ENCODE measurements around the gene HOXA4. TPM values are rescaled to one million over a fixed set of nuclear protein-coding genes. Genes with fewer than 3 reads are reported as not detected.

HOXA4 gene
- total RNA-seq, 1 donor from 2014 or later = 2.1 TPM

GRCh38 chr7:27173956-27174873, 43.7 kb upstream of the HOXA4 start, which contains the start of gene HOXA10:
HOXA10 (minus strand) TSS chr7:27174320; CDS start chr7:27174306, 14 bp downstream.
- peak within 1 kb of the TSS in 1 of 2 donors; percentile 37 for H3K27ac ChIP-seq
- TF ChIP-seq CTCF (IDR thresholded peaks at IDR 0.05) = no peak
- peak within 1 kb of the TSS; percentile 55 to 71 for H3K4me3 ChIP-seq
- H3K9me3 ChIP-seq = no peaks in the 10 kb centered on the region
- intact Hi-C loops (cut with DNase I) = no loop called here
- peaks cover 0 to 19% of the 10 kb centered on the region in 2 donors for H3K4me1 ChIP-seq
- H3K36me3 ChIP-seq = no peaks in the 10 kb centered on the region
- peak in 1 of 2 donors; percentile 62 for DNase-seq (ENCODE audit: low spot score in 2 of 2)
- H3K27me3 ChIP-seq = peaks cover 54% of the 10 kb centered on the region

- Histone ChIP-seq H3K4me1 (peaks cover 0 to 19% of the 10 kb centered on the region in 2 donors), H3K27ac (peak overlapping the region in 1 of 2 donors; percentile 37), H3K4me3 (peak overlapping the region; percentile 55 to 71), H3K27me3 (peaks cover 59% of the 10 kb centered on the region), H3K9me3 (no peaks in the 10 kb centered on the region), H3K36me3 (no peaks in the 10 kb centered on the region)
- TF ChIP-seq CTCF (IDR thresholded peaks at IDR 0.05) = no peak
- peak in 1 of 2 donors; percentile 65 for DNase-seq (ENCODE audit: low spot score in 2 of 2)
- intact Hi-C loops (cut with DNase I) = no loop called here
Measured at GRCh38 chr7:27173511-27173955, 43.0 kb upstream of the HOXA4 start.

GRCh38 chr7:27172823-27173510, 42.4 kb upstream of the HOXA4 start:
- peaks cover 0 to 19% of the 10 kb centered on the region in 2 donors for H3K4me1 ChIP-seq
- H3K27ac ChIP-seq = peak overlapping the region in 1 of 2 donors; percentile 37
- DNase-seq (ENCODE audit: low spot score in 2 of 2) = peak in 1 of 2 donors; percentile 65
- peaks cover 64% of the 10 kb centered on the region for H3K27me3 ChIP-seq
- no peaks in the 10 kb centered on the region for H3K9me3 ChIP-seq
- no peak for TF ChIP-seq CTCF (IDR thresholded peaks at IDR 0.05)
- intact Hi-C loops (cut with DNase I) = no loop called here
- no peaks in the 10 kb centered on the region for H3K36me3 ChIP-seq
- H3K4me3 ChIP-seq = peak overlapping the region; percentile 55 to 71

GRCh38 chr7:27172315-27172774, 41.8 kb upstream of the HOXA4 start:
- TF ChIP-seq CTCF (IDR thresholded peaks at IDR 0.05) = no peak
- peaks cover 0 to 19% of the 10 kb centered on the region in 2 donors for H3K4me1 ChIP-seq
- no peaks in the 10 kb centered on the region for H3K36me3 ChIP-seq
- DNase-seq (ENCODE audit: low spot score in 2 of 2) = peak in 1 of 2 donors; percentile 58
- intact Hi-C loops (cut with DNase I) = no loop called here
- peaks cover 64% of the 10 kb centered on the region for H3K27me3 ChIP-seq
- H3K27ac ChIP-seq = no peak overlapping the region
- peak overlapping the region in 1 of 2 donors; percentile 71 for H3K4me3 ChIP-seq
- no peaks in the 10 kb centered on the region for H3K9me3 ChIP-seq

- H3K36me3 ChIP-seq = no peaks in the 10 kb centered on the region
- H3K4me3 ChIP-seq = no peak overlapping the region
- H3K9me3 ChIP-seq = no peaks in the 10 kb centered on the region
- H3K27me3 ChIP-seq = peaks cover 70% of the 10 kb centered on the region
- H3K4me1 ChIP-seq = peaks cover 0 to 19% of the 10 kb centered on the region in 2 donors
- H3K27ac ChIP-seq = no peak overlapping the region
- TF ChIP-seq CTCF (IDR thresholded peaks at IDR 0.05) = no peak
- intact Hi-C loops (cut with DNase I) = no loop called here
- peak in 1 of 2 donors; percentile 50 for DNase-seq (ENCODE audit: low spot score in 2 of 2)
Measured at GRCh38 chr7:27171637-27172314, 41.2 kb upstream of the HOXA4 start.
